NCI-H748 treated with DMSO at 0.1 percent for 48 hours (cell line): ENCODE measurements around the gene IFNL3.
A peak's percentile ranks its signal among the peaks of the same experiment; 100 is the strongest.
"Not testable (repeated sequence)": the region's sequence is repeated elsewhere in the genome, so short reads cannot be mapped to it uniquely, and the experiment has no call there.

Experiments used
- DNase-seq: peaks from one replicate; lab custom pipeline; 2025; lab: John Stamatoyannopoulos, UW

The IFNL3 gene

DNA sequence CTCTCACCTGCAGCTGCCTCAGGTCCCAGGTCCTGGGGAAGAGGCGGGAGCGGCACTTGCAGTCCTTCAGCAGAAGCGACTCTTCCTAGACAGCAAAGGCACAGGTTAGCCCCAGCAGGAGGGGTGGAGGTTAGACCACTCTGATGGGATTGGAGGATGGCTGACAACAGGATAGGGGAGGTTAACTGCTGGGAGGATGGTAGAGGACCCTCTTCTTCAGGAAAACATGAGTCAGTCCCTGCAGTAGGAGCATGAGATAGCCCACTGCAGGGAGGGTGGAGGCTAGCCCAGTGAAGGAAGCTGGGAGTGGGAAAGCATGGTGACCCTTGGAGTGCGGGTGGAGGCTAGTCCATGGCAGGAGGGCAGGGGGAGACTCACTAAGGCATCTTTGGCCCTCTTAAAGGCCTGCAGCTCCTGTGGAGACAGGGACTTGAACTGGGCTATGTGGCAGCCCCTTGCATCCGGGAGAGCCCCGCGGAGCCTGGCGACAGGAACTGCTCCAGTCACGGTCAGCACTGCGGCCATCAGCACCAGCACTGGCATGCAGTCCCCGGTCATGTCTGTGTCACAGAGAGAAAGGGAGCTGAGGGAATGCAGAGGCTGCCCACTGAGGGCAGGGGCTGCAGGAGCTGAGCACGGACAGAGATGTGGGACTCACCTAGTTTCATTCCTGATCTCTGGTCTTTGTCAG is at the start of gene IFNL3:
Gene IFNL3 (minus strand): TSS at position 597 of the 691 bp plus-strand sequence. CDS start 39 bp downstream, at position 558.
- not testable (repeated sequence) for DNase-seq

DNA sequence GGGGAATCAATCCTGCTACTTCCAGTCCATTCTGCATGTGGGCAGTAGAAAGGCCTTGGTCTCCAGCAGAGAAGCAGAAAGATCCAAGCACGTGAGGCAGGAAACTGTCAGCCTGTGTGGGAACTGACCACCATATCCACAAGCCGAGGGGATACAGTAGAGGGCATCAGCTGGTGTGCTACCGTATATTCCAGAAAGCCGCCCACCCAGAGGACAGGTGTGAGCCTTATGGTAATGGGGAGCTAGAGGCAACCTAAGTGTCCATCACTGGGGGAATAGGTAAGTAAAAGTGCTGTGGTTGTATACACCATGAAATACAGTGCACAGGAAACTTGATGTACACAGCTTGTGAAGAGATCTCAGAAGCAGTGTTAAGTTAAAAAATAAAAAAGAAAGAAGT is 48.6 kb upstream of the IFNL3 start:
- DNase-seq: no peak

DNA sequence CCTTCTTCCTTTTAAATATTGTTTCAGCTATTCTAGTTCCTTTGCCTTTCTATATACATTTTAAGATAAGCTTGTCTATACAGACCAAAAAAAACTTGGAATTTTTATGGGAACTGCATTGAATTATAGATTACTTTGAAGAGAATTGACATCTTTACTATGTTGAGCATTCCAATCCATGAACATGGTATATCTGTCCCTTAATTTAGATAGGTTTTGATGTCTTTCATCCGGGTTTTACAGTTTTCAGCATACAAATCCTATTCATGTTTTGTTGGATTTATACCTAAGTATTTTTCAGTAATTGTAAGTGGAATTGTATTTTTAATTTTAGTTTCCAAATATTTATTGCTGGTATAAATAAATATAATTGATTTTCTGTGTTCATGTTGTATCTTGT is 39.2 kb upstream of the IFNL3 start:
- no peak for DNase-seq

DNA sequence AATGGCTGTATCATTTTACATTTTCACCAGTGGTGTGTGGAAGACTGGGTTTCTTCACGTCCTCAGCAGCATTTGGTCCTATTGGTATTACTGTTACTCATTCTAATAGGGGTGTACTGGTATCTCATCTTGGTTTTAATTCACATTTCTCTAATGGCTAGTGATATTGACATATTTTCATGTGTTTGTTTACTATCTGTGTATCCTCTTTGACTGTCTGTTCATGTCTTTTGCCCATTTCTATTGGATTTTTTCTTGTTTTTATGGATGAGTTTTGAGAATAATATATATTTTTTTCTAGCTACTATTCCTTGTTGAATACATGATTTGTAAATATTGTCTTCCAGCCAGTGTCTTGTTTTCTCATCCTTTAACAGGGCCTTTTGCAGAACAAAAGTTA is 37.2 kb upstream of the IFNL3 start:
- no peak for DNase-seq

DNA sequence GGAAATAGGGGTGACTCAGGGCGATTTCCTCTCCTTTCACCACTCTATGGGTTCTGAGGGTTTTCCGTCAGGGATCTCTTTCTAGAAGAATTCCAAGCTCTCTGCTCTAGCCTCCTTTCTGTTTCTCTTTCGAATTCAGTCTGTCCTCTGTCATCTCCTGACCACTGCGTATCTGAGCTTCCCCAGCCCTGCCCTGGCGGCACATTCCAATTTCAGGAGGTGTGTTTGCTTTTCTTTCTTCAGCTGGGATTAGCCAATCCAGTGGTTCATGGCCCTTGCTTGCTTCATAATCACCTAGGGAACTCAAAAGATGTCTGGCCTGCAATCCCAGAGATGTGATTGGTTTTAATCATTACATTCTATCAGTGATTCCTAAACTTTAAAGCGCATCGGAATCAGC is 32.8 kb upstream of the IFNL3 start:
- no peak for DNase-seq

DNA sequence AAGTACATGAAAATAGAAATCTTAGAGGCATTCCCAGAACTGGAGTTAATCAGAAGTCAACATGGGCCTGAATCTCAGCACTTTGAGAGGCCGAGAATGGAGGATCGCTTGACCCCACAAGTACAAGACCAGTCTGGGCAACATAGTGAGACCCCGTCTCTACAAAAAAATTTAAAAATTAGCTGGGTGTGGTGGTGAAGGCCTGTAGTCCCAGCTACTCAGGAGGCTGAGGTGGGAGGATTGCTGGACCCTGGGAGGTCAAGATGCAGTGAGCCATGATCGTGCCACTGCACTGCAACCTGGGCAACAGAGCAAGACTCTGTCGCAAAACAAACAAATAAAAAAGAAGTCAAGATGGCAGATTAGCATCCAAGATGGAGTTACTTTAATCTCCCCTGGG is 31.9 kb upstream of the IFNL3 start:
- no peak for DNase-seq

DNA sequence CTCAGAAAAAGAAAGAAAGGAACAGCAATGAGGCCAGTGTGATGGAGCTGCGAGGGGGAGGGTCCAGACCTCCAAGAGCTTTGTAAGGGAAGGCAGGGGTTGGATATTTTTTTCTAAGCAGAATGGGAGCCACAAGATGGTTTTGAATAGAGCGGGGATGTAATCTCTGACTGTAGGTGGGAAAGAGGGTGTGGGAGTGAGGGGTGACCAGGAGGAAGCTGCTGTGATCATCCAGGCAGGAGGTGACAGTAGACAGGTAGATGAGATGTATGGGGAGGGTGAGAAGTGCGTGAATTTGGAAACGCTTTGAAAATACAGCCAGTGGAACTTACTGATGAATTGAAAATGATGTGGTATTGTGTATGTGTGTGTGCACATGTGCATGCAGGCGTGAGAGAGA is 30.8 kb upstream of the IFNL3 start:
- DNase-seq: no peak

DNA sequence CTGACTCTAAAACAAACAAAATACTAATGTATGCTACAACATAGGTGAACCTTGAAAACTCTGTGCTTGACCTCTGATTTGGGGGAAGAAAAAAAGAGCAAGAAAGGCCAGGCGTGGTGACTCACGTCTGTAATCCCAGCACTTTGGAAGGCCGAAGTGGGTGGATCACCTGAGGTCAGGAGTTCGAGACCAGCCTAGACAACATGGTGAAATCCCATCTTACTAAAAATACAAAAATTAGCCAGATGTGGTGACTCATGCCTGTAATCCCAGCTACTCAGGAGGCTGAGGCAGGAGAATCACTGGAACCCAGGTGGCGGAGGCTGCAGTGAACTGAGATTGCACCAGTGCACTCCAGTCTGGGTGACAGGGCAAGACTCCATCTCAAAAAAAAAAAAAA is 29.1 kb upstream of the IFNL3 start:
- not testable (repeated sequence) for DNase-seq

DNA sequence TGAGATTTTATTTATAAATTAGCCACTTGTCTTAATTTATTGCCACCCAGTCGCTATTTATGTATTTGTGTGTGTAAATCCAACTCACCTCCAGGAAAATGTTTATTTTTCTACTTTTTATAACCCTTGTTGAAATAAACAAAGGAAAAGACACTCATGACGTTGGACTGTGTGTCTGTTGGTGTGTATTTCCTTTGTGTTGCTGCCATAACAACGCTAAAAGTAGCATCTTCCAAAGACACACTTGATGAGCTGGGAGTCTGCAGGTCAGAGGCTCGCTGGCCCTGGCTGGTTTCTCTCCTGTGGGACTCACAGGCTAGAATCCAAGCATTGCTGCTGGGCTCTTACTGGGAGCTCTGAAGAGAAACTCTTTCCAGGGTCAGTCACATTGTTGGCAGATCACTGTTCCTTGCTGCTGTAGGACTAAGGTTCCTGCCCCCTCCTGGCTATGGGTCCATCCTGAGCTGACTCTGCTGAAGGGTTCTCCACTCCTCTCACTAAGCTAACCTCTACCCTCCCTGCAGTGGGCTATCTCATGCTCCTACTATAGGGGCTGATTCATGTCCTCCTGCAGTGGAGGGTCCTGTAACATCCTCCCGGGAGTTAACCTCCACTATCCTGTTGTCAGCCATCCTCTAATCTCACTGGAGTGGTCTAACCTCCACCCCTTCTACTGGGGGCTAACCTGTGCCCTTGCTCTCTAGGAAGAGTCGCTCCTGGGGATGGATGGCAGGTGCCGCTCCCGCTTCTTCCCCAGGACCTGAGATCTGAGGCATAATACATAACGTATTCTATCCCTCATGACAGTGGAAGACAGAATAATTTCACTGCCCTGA is 25.4 kb upstream of the IFNL3 start:
- DNase-seq: peak; percentile 45

DNA sequence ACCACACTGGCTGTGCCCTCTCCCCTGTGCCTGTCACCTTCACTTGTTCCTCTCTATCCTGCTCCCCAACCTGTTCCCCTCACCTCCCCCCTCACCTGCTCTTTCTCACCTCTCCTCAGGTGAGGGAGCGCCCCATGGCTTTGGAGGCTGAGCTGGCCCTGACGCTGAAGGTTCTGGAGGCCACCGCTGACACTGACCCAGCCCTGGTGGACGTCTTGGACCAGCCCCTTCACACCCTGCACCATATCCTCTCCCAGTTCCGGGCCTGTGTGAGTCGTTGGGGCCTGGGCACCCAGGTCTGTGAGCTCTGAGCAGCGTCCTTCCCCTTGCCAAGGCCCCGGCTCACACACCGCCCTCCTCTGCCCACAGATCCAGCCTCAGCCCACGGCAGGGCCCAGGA is 24.6 kb upstream of the IFNL3 start:
- DNase-seq: not testable (repeated sequence)

DNA sequence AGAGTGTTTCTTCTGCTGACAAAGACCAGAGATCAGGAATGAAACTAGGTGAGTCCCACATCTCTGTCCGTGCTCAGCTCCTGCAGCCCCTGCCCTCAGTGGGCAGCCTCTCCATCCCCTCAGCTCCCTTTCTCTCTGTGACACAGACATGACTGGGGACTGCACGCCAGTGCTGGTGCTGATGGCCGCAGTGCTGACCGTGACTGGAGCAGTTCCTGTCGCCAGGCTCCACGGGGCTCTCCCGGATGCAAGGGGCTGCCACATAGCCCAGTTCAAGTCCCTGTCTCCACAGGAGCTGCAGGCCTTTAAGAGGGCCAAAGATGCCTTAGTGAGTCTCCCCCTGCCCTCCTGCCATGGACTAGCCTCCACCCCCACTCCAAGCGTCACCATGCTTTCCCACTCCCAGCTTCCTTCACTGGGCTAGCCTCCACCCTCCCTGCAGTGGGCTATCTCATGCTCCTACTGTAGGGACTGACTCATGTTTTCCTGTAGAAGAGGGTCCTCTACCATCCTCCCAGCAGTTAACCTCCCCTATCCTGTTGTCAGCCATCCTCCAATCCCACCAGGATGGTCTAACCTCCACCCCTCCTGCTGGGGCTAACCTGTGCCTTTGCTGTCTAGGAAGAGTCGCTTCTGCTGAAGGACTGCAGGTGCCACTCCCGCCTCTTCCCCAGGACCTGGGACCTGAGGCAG is 23.9 kb upstream of the IFNL3 start:
- not testable (repeated sequence) for DNase-seq

DNA sequence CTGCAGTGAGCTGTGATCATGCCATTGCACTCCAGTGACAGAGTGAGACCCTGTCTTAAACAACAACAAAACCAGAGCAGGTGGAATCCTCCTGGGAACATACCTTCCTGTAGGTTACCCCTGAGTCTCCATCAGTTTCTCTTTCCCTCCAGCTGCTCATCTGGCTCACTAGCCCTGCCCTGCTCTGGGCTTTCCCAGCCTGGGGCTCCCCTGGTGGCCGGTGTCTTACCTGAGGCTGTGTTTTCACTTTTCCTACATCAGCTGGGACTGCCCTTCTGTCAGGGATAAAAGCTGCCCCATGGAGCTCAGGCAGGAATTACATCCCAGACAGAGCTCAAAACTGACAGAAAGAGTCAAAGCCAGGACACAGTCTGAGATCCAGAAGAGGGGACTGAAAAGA is 23.3 kb upstream of the IFNL3 start, which contains the start of gene IFNL2:
Gene IFNL2 (plus strand): TSS at position 312 of the 400 bp plus-strand sequence. CDS start 173 bp downstream, outside the sequence.
- DNase-seq: not testable (repeated sequence)

DNA sequence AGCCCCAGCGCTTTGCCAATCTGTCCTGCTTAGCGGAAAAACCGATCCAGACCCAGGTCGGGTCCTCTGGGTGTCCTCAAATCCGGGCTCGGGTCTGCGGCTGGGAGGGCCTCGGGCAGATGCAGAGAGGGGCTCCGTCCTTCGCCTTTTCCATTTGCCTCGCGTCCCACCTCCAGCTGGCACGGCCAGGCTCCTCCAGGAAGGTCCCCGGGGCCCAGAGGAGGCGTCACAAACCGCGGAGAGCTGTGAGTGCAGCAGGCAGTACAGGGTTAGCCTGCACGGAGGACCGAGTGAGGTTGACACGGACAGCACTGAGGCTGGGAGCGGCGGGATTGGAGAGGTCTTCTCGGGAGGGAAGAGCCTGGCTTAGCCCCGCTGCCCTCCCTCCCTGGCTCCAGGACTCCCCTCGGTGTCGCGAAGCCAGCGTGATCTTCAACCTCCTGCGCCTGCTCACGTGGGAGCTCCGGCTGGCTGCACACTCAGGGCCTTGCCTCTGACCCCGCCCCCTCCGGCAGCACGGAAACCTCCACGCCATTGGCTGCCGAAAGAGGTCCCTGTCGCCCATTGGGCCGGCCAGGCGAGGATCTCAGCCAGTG is 20.6 kb upstream of the IFNL3 start:
- no peak for DNase-seq

DNA sequence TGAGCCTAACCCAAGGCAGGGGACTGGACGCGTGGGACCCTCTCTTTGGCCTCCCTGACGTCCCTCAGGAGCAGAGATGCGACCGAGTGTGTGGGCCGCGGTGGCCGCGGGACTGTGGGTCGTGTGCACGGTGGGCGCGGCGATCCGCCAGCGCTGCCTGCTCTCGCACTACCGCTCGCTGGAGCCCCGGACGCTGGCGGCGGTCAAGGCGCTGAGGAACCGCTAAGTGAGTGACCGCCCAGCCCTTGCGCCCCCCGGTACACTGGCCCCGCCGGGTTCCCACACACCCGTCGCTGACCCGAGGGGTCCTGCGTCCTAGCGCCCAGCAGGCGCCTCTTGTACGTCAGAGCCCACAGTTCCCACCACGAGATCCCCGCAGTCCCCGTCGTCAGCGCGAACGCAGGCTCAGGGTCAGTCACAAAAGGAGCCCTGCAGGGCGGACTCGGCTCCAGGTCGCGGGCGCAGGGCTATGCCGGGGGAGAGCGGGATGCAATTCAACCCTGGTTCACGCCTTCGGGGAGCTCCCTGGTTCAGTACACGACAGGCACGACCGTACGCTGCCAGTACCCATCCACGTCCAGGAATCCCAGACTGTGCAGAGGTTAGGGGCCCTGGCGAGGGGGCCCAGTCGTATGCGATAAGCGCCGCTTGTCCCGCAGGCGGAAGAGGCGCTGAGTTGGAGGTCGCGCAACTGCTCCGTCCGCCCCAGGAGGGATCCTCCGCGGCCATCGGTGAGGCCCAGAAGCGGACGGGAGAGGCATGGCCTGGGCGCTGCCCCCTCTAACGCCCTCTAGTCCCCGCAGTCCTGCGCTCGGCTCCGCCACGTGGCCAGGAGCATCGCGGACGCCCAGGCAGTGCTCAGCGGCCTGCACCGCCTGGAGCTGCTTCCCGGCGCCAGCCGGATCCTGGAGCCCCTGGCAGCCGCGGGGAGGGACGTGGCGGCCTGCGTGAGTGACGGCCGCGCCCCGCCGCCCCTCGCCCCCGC is 19.8 kb upstream of the IFNL3 start:
- no peak for DNase-seq

DNA sequence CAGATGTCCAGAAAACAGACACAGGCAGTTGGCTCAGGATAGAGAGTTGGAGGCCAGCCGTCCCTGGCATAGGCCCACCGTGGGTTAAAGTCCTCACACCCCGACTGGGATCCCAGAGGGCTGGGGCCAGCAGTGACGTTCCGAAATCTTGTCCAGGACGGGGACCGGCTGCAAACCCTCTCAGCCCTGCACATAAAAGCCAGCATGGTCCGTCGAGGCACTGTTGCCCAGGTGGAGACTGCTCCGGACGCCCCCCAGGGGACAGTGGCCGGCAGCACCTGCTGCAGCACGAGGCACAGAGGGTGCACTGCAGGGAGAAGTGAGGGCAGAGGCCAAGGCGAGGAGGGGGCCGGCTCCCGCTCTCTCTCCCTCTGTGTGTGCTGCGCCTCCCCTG is 19.1 kb upstream of the IFNL3 start:
- no peak for DNase-seq

DNA sequence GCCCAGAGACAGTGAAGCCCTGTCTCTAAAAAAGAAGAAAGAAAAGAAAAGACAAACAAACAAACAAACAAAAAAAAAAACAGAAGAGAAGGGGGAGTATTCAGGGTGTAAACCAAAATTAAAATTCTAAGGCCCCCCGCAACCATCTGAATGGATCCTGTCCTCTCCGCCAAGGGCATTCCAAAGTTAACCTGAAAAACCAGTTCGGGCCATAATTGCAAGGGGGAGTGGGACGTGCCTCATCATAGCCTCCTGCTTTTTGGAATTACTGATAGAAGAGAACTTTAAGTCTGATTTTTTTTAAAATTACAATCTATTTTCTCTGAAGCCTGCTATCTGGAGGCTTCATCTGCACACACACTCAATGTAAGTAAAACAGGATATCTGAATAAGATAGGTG is 17.7 kb upstream of the IFNL3 start:
- DNase-seq: no peak

DNA sequence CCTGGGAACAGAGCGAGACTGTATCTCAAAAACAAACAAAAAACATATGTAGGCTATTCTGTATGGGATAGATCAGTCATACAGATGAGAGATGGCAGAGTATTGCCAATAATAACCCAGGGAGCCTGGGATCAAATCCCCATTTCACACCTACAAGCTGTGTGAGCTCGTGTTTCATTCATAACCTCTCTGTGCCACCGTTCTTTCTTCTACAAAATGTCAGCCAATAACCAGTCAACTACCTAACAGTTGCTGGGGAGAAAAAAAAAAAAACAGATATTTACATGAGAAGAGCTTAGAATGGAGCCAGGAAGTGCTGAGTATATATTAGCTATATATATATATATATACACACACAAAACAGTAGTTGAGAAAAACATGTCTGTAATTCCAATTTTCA is 16.9 kb upstream of the IFNL3 start:
- DNase-seq: no peak

DNA sequence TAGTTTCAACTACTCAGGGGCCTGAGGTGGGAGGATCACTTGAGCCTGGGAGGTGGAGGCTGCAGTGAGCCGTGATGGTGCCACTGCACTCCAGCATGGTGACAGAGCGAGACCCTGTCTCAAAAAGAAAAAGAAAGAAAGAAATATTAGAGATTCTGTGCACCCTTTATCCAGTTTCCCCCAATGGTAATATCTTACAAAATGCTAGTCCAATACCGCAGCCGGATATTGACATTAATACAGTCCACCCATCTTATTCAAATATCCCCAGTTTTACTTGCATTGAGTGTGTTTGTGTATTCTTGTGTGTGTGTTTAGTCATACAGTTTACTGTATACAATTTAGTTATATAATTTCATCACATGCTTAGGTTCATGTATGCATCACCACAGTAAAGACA is 12.4 kb upstream of the IFNL3 start:
- DNase-seq: no peak

DNA sequence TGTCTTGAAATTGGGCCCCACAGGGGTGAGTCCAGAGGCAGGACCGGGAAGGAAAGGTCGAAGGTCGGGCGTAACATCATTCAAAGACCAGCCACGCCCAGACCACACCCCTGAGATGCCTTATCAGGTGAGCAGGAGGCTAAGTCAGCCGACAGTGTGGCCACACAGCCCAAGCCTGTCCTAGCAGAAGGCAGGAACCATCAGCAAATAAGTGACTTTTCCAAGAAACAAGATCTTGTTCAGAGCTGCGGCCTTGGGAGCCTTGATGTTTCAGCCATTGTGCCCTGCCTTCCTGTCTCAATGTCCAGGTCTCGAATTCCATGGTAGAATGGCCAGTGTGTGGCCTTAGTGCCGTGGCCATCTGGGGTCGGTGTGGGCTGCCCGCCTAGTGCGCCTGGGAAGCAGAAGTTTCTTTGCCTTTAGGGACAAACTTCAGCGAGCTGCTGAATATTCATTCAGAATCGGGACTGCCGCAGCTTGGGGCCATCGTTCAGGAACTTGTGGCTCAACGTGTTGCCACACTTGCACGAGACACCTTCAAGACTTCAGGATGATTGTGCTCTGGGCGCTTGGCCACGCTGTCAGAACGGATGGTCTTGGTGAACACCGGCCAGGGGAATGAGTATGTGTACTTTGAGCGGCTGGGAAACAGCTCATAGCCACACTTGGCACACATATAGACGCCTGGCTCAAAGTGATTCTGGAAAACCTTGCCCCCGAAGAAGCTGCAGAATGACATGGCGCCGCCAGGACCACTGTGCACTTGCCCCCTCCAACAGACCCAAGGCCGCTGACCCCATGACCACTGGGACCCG is 9.9 kb upstream of the IFNL3 start:
- DNase-seq: no peak
